KMS-11 (cell line): ENCODE results near the gene KIAA0930.

Experiments
- H2AFZ ChIP-seq: fragments of 200-600 bp; sonication (generic); 2 replicates; pipeline ENCODE4 v1.6.1; 2016; ENCODE audit warnings: antibody characterized with exemption, mixed run types, low read depth
- H3K27ac ChIP-seq: fragments of 200-600 bp; sonication (generic); 2 replicates; pipeline ENCODE4 v1.6.1; 2016; ENCODE audit warnings: mild to moderate bottlenecking, mixed run types
- H3K27me3 ChIP-seq: fragments of 200-600 bp; sonication (generic); 2 replicates; pipeline ENCODE4 v1.6.1; 2017; ENCODE audit warnings: mild to moderate bottlenecking, low read depth, mixed run types, moderate library complexity; ENCODE audit not compliant: insufficient read depth
- H3K36me3 ChIP-seq: fragments of 200-600 bp; sonication (generic); 2 replicates; pipeline ENCODE4 v1.6.1; 2017; ENCODE audit warnings: mild to moderate bottlenecking, mixed run types; ENCODE audit not compliant: insufficient read depth
- H3K4me1 ChIP-seq: fragments of 200-600 bp; sonication (generic); 2 replicates; pipeline ENCODE4 v1.6.1; 2016; ENCODE audit warnings: mild to moderate bottlenecking, low read depth, mixed run types; ENCODE audit not compliant: poor library complexity, severe bottlenecking
- H3K4me2 ChIP-seq: fragments of 200-600 bp; sonication (generic); 2 replicates; pipeline ENCODE4 v1.7.0; 2016; ENCODE audit warnings: mild to moderate bottlenecking, mixed run types
- H3K4me3 ChIP-seq: fragments of 200-600 bp; sonication (generic); IDR thresholded peaks from 2 replicates; pipeline ENCODE4 v1.6.1; 2017; ENCODE audit warnings: low read depth, low read length, mixed read lengths; ENCODE audit not compliant: insufficient read depth
- H3K79me2 ChIP-seq: fragments of 200-600 bp; sonication (generic); 2 replicates; pipeline ENCODE4 v1.6.1; 2016; ENCODE audit warnings: low read depth, mixed run types; ENCODE audit not compliant: insufficient read depth
- H3K9ac ChIP-seq: fragments of 200-600 bp; sonication (generic); 2 replicates; pipeline ENCODE4 v1.6.1; 2016; ENCODE audit warnings: mild to moderate bottlenecking, mixed run types
- H4K20me1 ChIP-seq: fragments of 200-600 bp; sonication (generic); 2 replicates; pipeline ENCODE4 v1.6.1; 2016; ENCODE audit warnings: mild to moderate bottlenecking, mixed run types; ENCODE audit not compliant: insufficient read depth
- TF ChIP-seq, protein P1 (sequence below): fragments of 200-600 bp; sonication (generic); conservative IDR thresholded peaks from 2 replicates; pipeline ENCODE4 v1.6.1; 2017; ENCODE audit warnings: low read depth, mild to moderate bottlenecking, antibody characterized with exemption, low read length, moderate library complexity, mixed read lengths

KIAA0930 gene

DNA sequence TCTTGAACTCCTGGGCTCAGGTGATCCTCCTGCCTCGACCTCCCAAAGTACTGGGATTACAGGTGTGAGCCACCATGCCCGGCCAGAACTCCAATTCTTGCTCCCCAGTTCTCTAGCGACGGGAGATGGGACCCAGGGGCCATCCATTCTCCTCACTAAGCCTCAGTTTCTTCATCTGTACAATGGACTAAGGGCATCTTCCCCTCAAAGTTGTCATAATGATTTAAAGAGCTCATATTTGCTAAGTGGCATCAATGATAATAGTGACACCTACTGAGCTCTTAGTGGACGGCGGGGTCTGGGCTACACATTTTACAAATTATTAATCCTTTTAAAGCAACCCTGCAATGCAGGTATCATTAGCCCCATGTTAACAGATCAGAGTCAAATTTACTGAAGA is 34.5 kb downstream of the KIAA0930 start:
- H3K36me3 ChIP-seq, result no peaks in the 10 kb centered on the region
- no peaks in the 10 kb centered on the region for H4K20me1 ChIP-seq
- no peaks in the 10 kb centered on the region for H3K27me3 ChIP-seq
- H3K9ac ChIP-seq, result no peak overlapping the region
- TF ChIP-seq, protein P1, sequence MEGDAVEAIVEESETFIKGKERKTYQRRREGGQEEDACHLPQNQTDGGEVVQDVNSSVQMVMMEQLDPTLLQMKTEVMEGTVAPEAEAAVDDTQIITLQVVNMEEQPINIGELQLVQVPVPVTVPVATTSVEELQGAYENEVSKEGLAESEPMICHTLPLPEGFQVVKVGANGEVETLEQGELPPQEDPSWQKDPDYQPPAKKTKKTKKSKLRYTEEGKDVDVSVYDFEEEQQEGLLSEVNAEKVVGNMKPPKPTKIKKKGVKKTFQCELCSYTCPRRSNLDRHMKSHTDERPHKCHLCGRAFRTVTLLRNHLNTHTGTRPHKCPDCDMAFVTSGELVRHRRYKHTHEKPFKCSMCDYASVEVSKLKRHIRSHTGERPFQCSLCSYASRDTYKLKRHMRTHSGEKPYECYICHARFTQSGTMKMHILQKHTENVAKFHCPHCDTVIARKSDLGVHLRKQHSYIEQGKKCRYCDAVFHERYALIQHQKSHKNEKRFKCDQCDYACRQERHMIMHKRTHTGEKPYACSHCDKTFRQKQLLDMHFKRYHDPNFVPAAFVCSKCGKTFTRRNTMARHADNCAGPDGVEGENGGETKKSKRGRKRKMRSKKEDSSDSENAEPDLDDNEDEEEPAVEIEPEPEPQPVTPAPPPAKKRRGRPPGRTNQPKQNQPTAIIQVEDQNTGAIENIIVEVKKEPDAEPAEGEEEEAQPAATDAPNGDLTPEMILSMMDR, result no peak
- H3K4me2 ChIP-seq, result no peak overlapping the region
- no peaks in the 10 kb centered on the region for H3K79me2 ChIP-seq
- H3K4me3 ChIP-seq, result no peak overlapping the region
- H3K27ac ChIP-seq, result no peak overlapping the region
- no peaks in the 10 kb centered on the region for H3K4me1 ChIP-seq
- no peak overlapping the region for H2AFZ ChIP-seq

DNA sequence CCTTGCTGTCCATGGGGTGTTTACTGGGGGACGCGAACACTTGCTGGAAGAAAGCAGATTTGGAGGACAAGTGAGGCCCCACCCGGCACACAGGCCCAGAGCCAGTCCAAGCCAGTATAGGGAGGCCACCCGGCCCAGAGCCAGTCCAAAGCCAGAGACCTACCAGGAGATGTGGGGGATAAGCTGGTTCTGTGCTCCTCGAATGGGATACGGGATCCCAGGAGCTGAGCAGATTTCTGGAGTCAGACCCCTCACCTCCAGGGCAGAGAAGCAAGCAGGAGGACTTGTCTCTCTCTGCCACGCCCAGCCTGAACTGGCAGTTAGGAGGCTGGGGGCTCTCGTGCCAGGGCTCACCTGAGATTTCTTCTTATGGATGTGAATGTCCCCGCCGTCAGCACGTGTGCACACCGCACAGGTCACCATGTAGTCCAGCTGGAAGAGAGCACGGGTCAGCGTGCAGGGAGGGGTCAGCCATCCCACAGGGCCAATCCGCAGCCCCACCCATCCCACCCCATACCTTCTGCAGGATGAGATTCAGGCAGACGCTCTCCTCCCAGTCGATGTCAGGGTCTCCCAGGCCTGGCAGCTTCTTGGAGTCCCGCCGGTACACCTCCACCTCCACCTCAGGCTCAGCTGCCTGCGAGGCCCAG is 35.3 kb downstream of the KIAA0930 start:
- Histone ChIP-seq H3K27me3 (no peaks in the 10 kb centered on the region), H3K4me2 (no peak overlapping the region), H3K79me2 (no peaks in the 10 kb centered on the region), H3K4me3 (no peak overlapping the region), H2AFZ (no peak overlapping the region), H4K20me1 (no peaks in the 10 kb centered on the region), H3K36me3 (no peaks in the 10 kb centered on the region), H3K27ac (no peak overlapping the region), H3K9ac (no peak overlapping the region), H3K4me1 (no peaks in the 10 kb centered on the region)
- TF ChIP-seq, protein P1, result no peak

DNA sequence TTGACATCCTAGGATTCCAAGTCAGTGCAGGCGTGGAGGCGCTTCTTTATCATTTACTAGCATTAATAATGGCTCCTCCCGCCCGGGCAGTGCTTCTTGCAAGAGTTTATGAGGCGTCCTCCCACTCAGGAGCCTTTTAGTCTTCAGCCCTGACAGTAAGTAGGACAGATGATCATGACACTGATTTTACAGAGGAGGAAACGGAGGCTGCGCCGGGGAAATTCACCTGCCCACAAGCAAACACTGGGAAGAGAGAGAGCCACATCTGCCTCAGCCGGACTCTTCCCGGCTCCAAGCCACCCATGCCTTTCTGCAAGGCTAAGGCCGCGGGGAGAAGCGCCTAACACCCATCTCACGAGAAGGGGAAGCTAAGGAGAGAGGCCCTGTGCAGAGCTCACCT is 35.9 kb downstream of the KIAA0930 start:
- Histone ChIP-seq H3K36me3 (no peaks in the 10 kb centered on the region), H3K4me1 (no peaks in the 10 kb centered on the region), H3K27ac (no peak overlapping the region), H3K9ac (no peak overlapping the region), H3K4me3 (no peak overlapping the region), H3K4me2 (no peak overlapping the region), H3K27me3 (no peaks in the 10 kb centered on the region), H2AFZ (no peak overlapping the region), H3K79me2 (no peaks in the 10 kb centered on the region), H4K20me1 (no peaks in the 10 kb centered on the region)
- TF ChIP-seq, protein P1, result no peak

DNA sequence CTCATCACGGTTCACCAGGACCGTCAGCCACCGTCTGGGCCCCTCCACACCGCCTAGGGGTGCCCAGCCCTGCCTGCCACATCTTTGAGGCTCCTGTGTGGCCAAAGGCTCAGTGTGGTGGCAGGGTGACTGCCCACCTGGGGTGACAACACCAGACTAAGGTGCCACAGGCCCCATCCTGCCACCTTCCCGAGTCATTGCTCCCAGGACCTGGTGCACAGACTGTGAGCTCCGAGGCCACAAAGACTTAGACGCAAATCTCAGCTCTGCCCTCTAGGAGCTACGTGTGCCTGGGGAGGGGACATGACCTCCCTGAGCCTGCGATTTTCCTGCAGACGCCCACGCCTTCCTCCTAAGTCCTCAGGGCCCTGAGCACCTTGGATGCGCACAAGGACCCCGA is 36.5 kb downstream of the KIAA0930 start:
- Histone ChIP-seq H3K27me3 (no peaks in the 10 kb centered on the region), H4K20me1 (no peaks in the 10 kb centered on the region), H3K9ac (no peak overlapping the region), H3K27ac (no peak overlapping the region), H2AFZ (no peak overlapping the region), H3K79me2 (no peaks in the 10 kb centered on the region), H3K36me3 (no peaks in the 10 kb centered on the region), H3K4me2 (no peak overlapping the region), H3K4me1 (no peaks in the 10 kb centered on the region), H3K4me3 (no peak overlapping the region)
- TF ChIP-seq, protein P1, result no peak
